NCI-H774 (cell line): Measurements from ENCODE around the gene LRRC8E.

Experiments used
- DNase-seq: peaks from one replicate; lab custom pipeline; 2025; lab: John Stamatoyannopoulos, UW

LRRC8E gene

GRCh38 chr19:7888145-7888825, at the start of gene LRRC8E:
Gene LRRC8E (plus strand): TSS chr19:7888510. CDS start chr19:7895604, 7,094 bp downstream.
- peak; percentile 7 for DNase-seq

GRCh38 chr19:7839476-7839875, 48.8 kb upstream of the LRRC8E start:
- DNase-seq, result no peak

- DNase-seq, result no peak
These were observed 47.7 kb upstream of the LRRC8E start for GRCh38 chr19:7840629-7841028.

GRCh38 chr19:7841751-7842660, 46.3 kb upstream of the LRRC8E start:
- DNase-seq, result no peak

GRCh38 chr19:7842661-7843294, 45.5 kb upstream of the LRRC8E start:
- no peak for DNase-seq

- DNase-seq, result no peak
These were observed 44.8 kb upstream of the LRRC8E start for GRCh38 chr19:7843521-7843920.

- DNase-seq, result no peak
These were observed 43.9 kb upstream of the LRRC8E start for GRCh38 chr19:7844405-7844804.

- DNase-seq, result no peak
These were observed 43.4 kb upstream of the LRRC8E start for GRCh38 chr19:7844951-7845350.

- no peak for DNase-seq
These were observed 42.7 kb upstream of the LRRC8E start for GRCh38 chr19:7845390-7846154.

- DNase-seq, result no peak
These were observed 42.1 kb upstream of the LRRC8E start for GRCh38 chr19:7846155-7846646.

GRCh38 chr19:7847664-7848063, 40.6 kb upstream of the LRRC8E start:
- DNase-seq, result no peak

- no peak for DNase-seq
These were observed 39.4 kb upstream of the LRRC8E start for GRCh38 chr19:7848779-7849457.

- DNase-seq, result no peak
These were observed 38.7 kb upstream of the LRRC8E start for GRCh38 chr19:7849631-7849999.

GRCh38 chr19:7850000-7850813, 38.1 kb upstream of the LRRC8E start:
- no peak for DNase-seq

GRCh38 chr19:7850945-7851622, 37.2 kb upstream of the LRRC8E start:
- no peak for DNase-seq

GRCh38 chr19:7851623-7852500, 36.4 kb upstream of the LRRC8E start:
- DNase-seq, result no peak

- DNase-seq, result peak; percentile 89
These were observed 35.2 kb upstream of the LRRC8E start for GRCh38 chr19:7852851-7853769.

- no peak for DNase-seq
These were observed 34.6 kb upstream of the LRRC8E start for GRCh38 chr19:7853770-7854128.
